GM18526 (cell line): ENCODE data around the gene ZFAND3.
A peak's percentile ranks its signal among the peaks of the same experiment; 100 is the strongest.

ENCODE experiments used
- POLR2A ChIP-seq: IDR thresholded peaks from 3 replicates; pipeline ENCODE4 v1.6.1; 2011; ENCODE audit not compliant: insufficient read length; ENCODE audit errors: extremely low read depth

ZFAND3 gene, protein sequence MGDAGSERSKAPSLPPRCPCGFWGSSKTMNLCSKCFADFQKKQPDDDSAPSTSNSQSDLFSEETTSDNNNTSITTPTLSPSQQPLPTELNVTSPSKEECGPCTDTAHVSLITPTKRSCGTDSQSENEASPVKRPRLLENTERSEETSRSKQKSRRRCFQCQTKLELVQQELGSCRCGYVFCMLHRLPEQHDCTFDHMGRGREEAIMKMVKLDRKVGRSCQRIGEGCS

DNA sequence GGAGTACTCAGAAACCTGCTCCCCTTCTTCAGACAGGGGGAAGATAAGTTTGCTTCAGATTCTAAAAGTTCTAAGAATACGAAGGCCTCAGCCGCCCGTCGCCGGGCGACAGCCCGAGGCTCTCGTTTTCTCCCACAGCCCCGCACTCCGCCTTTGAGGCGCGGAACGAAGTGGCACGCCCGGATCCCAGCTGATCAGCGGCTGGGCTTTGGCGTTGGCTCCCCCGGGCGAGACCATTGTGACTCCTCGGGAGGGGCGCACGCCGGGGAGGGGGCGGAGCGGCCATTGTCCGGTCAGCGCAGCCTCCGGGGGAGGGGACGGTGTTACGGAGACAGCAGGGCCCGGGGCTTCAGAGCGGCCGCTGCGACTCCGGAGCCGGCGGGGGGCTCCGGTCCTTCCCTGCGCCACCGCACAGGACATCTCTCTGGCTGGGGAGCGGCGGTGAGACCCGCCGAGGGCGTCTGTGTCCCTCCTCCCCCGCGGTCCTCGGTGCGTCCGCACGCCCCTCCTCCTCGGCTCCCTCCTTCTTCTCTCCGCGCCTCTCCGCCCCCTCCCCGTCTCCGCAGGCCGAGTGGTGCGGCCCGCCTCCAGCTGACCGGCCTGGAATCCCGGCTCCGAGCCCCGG is at the start of gene ZFAND3:
Gene ZFAND3, plus strand, starts transcription at position 551 of the 625 bp plus-strand sequence. CDS start 219 bp downstream, outside the sequence.
- TF ChIP-seq POLR2A, result peak; percentile 52

DNA sequence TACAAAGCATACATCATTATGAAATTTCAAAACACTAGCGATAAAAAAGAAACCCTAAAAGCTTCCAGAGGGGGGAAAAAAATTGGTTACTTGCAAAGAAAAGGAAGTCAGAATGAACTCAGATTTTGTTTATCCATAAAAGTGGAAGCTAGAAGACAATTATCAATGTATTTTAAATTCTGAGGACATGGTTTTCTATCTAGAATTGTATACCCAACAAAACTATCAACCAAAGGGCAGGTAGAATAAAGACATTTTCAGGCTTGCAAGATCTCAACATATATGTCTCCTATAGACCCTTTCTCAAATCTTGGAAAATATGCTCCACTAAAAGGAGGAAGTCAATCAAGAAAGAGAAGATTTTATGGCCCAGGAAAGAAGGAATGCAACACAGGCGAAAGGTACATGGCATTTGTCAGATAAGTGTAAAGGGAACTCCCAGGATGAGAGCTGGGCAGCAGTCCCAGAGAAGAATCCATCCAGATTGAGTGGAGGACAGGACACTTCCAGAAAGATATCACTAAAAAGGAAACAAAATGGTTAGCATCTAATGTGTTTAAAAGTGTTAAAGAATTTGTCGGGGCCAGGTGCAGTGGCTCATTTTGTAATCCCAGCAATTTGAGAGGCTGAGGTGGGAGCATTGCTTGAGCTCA is 45.4 kb upstream of the ZFAND3 start:
- TF ChIP-seq POLR2A, result no peak

DNA sequence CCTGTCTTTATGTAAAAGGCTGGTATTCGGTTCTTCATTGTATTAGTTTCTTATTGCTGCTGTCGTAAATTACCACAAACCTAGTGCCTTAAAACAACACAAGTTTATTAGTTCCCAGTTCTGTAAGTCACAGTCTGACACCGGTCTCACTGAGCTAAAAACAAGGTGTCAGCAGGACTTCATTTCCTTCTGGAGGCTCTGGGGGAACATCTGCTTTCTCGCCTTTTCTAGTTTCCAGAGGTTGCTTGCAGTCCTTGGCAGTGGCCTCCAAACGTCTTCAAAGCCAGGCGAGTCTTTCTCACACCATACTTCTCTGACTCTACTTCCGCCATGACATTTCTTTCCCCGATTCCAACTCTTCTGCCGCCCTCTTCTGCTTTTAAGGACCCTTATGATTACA is 43.0 kb upstream of the ZFAND3 start:
- no peak for TF ChIP-seq POLR2A

DNA sequence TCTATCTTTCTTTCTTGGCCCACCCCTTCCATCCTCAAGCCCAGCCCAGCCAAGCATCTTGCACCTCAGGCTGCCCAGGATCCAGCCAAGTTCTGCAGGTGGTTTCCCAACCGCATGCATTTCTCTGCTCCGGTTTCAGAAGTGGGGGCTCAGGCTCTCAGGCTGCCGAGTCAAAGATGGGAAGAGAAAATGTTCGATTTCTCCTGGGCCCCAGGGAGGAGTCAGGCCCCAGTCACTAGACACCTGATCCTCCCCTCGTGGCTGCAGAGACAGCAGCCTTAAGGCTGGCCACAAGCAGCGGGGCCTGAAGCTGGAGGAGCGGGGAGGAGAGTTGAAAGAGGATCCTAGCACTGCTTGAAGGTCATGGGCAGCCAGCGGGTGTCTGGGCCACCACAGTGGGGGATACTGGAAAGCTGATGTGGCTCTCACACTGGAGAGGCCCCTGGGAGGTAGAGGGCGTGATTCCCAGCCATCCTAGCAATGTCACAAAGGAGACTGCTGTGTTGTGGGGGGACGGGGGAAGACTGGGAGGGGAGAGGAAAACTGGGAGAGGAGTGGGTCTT is 42.2 kb upstream of the ZFAND3 start:
- TF ChIP-seq POLR2A, result no peak

DNA sequence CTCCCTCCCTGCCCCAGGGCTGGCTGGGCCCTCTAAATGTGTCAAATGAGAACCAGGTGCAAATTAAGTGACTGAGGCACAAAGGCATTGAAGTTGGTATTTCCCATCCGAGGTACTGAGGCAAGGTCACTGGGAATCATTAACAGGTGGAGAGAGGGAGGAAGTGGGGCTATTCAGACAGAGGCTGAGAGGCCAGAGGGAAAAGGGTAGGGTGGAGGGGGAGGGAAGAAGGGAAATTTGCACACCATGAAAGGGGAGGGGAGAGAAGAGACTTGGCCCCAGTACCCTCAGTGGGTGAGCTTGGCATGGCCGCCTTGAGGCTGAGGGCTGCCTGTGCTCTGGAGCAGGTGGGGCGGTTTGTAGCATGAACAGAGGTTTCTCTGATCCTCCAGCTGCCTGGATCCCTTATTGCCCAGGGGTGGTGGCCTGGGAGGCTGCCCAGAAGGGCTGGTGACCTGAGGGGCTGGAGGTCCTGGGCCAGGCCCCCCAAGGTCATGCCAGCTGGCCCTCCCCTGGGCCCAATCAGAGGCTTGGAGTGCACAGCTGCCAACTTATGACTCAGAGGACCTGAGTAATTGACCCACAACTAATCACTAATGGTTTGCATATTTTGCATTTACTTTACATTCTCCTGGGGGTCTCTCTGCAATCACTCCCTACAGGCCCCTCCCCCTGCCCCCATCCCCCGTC is 40.3 kb upstream of the ZFAND3 start:
- TF ChIP-seq POLR2A, result no peak

DNA sequence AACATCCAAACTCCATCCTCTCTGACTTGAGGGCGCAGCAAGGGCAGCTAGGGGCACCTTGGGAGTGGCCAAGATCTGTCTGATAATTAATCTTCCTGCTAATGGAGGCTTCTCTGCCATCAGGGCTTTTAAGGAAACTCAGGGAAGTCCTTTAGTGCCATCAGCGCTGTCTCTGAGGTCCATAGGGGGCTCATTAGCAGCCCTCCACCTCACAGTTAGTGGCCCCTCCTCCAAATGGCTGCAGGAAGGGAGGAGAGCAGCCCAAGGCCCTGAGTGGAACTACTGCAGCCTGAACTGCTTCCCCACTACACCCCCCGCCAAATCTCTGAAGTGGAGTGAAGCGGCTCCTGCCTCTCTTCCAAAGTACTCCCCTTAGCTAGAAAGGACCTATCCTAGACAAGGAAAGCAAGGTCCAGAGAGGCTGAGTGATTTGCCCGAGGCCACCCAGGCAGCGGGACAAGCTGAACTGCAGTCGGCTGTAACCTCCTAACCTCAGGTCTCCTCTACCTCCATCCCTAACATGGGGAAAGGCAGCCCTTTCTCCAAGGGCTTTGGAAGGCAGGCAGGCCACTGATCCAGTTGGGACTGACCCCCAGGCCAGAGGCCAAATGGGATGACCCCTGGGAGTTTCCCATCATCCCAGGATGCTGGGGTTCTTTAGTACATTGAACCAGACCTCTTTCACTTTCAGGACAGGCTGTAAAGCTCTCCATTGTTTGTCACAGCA is 39.5 kb upstream of the ZFAND3 start:
- no peak for TF ChIP-seq POLR2A

DNA sequence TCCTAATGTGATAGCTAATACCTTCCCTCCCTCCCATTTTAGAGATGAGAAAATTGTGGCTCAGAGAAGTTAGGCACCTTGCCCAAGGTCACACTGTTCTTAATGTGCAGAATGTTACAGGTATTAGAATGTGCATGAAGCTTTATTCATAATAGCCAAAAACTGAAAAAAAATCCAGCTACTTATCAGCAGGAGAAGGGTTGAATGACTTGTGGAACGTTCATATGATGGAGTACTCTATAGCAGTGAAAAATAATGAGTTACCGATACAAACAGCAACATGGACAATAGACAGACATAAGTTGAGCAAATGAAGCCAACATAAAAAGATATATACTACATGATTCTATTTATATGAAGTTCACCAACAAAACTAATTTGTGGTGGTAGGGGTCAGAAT is 37.7 kb upstream of the ZFAND3 start:
- TF ChIP-seq POLR2A, result no peak

DNA sequence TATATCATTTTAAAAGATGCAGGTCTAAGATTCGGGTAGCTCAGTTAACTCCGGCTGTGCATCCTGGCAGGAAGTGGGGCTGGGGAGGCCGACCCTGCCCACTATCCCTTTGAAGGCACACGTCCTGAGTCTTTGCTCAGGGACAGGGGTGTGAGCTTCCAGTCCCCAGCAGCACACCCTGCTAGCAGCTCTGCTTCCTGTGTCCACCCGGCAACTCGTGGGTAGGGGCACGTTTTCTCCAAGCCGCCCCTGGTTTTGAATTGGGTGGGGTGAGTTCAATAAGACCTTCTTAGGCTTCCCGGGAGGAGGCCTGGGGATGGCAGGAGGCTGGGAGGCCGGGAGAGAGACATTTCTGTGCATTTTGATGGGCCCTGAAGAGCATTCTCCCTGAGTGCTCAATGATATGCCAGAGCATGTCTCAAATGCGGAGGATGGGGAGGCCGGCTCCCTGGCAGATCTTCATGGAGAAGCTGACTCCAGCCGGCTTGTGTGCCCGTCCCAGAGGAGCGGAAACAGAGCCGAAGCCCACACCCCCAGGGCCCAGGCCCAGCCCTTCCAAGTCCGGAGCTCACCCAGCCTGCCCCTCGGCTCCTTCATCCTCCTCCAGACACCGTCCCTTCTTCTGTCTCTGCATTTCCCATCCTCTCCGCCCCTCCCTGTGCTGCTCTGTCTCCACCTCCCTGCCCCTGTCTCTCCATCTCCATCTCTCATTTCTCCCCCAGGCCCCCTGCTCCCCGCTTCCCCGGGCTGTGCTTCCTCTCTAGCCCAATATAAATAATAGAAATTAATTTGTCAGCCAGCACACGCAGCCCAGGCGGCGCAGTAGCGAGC is 36.3 kb upstream of the ZFAND3 start:
- no peak for TF ChIP-seq POLR2A

DNA sequence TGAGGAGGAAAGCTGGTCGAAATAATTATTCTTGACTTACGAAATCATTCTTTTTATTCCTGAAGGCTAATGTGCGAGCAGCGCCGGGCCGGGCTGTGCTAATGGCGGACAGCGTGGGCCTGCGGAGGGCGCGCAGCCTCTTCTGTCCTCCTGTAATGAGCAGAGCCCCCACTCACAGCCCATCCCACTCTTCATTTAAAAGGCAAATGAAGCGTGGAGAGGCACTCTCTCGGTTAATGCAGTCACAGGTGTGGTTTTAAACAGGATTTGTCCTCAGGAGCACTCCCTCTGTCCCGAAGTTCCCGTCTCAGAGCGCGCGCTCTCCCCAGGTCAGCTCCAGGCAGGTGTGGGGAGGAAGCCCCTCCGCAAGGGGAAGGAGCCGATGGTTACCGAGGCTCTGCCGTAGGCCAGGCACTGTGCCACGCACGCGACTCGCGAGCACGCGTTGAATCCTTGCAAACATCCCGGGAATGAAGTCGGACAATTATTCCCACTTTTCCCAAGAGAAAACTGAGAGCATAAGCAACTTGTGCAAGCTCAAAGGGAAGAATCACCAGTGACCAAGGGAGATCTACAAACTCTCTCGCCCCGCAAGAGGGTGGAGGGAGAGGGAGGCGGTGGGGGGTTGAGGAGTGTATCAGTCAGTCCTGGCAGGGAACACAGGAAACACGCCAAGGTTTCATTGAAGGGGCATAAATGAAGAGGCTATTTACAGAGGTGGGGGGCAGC is 35.5 kb upstream of the ZFAND3 start:
- TF ChIP-seq POLR2A, result no peak

DNA sequence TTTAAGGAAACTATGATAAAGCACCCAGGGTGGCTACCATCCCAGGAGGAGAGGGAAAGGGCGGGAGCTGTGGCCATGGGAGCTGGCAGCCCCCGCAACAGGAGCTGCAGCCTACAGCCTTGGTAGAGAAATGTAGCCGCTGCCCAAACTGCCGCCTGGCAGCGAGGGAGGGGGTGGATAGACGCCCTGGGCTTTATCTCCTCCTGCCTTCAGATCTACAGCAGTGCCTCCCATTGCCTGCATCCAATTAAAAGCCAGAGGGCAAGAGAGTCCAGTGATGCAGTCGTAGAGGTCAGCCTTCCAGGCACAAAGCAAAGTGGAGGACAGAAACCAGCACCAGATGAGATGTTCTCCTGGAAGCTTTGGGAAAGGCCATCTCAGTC is 35.0 kb upstream of the ZFAND3 start:
- no peak for TF ChIP-seq POLR2A

DNA sequence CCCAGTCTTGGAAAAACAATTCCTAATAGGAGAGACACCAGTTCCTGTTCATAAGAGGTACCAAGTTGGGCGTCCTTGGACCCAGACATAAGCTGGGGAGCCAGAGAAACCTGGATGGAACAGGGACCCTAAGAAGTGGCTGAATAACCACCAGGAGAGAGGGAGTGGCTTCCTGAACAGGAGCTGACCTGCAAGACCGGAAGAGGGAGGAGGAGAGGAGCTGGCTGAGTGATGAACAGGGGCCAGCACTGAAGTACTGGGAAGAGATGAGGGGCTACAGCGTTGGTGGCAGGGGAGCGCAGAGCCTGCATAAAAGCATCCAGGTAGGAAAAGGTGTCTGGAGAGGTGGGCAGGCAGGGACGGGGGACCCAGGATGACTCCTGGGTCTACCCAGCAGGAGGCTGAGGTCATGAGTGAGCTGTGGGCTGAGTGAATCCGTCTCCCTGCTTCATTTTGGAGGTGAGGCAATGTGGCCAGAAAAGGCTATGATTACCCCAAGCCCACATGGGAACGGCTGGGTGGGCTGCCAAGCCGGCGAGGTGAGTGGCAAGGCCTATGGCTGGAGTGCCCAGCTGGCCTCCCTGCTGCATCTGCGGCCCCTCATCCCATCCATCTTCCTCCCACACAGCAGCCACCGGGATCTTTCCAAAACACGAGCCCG is 34.4 kb upstream of the ZFAND3 start:
- TF ChIP-seq POLR2A, result no peak

DNA sequence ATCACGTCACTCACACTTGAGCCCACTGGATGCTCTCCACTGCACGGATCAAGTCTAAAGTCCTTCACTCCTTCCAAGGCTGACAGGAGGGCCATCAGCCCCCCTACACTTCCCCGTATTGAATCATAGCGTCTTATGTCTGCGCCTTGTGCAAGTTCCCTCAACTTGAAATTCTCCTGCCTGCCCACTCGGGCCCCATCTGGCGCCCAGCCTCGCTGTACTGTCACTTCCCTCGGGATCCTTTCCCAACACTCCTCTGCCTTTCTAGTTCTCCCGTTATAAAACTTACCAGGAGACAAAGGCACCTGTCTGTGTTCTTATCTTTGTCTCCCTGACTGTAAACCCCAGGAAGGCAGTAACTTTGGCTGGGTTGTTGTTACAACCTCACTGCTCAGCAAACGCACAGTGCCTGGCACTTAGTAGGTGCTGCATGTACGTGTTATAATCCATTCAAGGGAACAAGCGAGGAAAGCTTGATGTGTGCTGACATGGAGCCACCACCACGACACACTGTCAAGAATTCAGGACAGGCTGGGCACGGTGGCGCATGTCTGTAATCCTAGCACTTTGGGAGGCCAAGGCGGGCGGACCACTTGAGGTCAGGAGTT is 33.8 kb upstream of the ZFAND3 start:
- TF ChIP-seq POLR2A, result no peak

DNA sequence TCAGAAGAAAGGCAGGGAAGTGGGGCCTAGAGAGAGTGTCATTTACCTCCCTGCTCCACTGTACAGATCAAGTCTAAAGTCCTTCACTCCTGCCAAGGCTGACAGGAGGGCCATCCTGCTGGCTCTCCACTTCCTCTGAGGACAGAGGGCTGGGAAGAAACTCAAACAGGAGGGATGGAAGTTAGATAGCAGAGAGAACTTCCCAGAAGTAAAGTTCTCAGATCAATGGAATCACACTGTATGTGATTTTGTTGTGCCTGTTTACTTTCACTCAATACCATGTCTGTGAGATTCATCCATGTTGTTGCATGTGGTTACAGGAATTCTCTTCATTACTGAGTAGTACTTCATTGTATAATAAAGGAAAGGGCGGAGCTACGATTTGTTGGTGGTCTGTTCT is 32.3 kb upstream of the ZFAND3 start:
- TF ChIP-seq POLR2A, result no peak

DNA sequence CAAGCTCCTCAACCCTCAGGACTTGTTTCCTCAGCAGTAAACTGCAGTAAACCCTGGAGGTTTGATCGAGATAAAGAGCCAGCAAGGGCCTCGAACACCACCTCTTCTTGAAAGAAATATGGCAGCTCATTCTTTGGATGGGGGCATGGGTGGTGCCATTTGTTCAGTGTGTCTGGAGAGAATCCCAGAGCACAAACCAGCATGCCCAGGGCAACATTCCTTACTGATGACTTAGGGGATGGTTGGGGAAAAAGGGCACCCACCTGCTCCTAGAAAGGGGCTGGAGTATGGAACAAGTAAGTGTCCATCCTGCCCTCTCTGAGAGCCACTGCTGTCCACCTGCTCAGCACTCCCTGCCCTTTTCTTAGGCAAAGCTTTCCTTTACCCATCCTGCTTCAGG is 31.3 kb upstream of the ZFAND3 start:
- no peak for TF ChIP-seq POLR2A
